GM23338 (cell line): ENCODE results near the gene FBRSL1.

Experiments
- CREB1 ChIP-seq: fragments of 250-450 bp; sonication (Bioruptor Pico); IDR thresholded peaks from 2 replicates; pipeline ENCODE4 v1.5.0; 2020; ENCODE audit warnings: low read depth, mild to moderate bottlenecking, moderate library complexity
- CTCF ChIP-seq, 2 experiments: fragments of 200-600 bp in 1 of 2; sonication (generic) in 1 of 2; conservative IDR thresholded peaks; 2 replicates each; pipeline versions ENCODE4 v1.5.1 to v1.6.1; 2016 to 2017; ENCODE audit warnings: antibody characterized with exemption in 2 of 2, low read depth in 2 of 2, mild to moderate bottlenecking in 2 of 2, moderate library complexity in 1 of 2
- EZH2 ChIP-seq: fragments of 200-600 bp; sonication (generic); IDR thresholded peaks from one replicate; pipeline ENCODE4 v1.8.0; 2017; ENCODE audit warnings: antibody characterized with exemption, mild to moderate bottlenecking, low read depth; ENCODE audit not compliant: unreplicated experiment

- TF ChIP-seq CREB1 (no peak), EZH2 (no peak), CTCF (conservative IDR thresholded peaks at IDR 0.05; ENCODE audit: low read depth in 2 of 2) (no peak)
These were observed 38.1 kb upstream of the FBRSL1 start for GRCh38 chr12:132451836-132452195.
